ENCODE data around the gene MCM3.

Gene MCM3

GRCh38 chr6:52312461-52312860 is 27.9 kb upstream of the MCM3 start:
- no peaks in the 10 kb centered on the region for H4K20me1 ChIP-seq (ENCODE audit: insufficient read depth)
- no peak overlapping the region for H2AFZ ChIP-seq (ENCODE audit: low read depth)
- no peak overlapping the region for H3K27ac ChIP-seq
- no peak overlapping the region for H3K9ac ChIP-seq
- no peak overlapping the region for H3K4me2 ChIP-seq
- no peaks in the 10 kb centered on the region for H3K27me3 ChIP-seq (ENCODE audit: insufficient read depth, low read depth)
- no peak overlapping the region for H3K4me3 ChIP-seq (IDR thresholded peaks at IDR 0.05; ENCODE audit: insufficient read depth, low read depth, low read length)
- peaks cover 27% of the 10 kb centered on the region for H3K4me1 ChIP-seq (ENCODE audit: low read depth, poor library complexity, severe bottlenecking)
- H3K36me3 ChIP-seq (ENCODE audit: insufficient read depth): no peaks in the 10 kb centered on the region
- H3K79me2 ChIP-seq (ENCODE audit: insufficient read depth, low read depth): no peaks in the 10 kb centered on the region
- no peak for TF ChIP-seq CTCF (conservative IDR thresholded peaks at IDR 0.05; ENCODE audit: low read depth, low read length)

DNA sequence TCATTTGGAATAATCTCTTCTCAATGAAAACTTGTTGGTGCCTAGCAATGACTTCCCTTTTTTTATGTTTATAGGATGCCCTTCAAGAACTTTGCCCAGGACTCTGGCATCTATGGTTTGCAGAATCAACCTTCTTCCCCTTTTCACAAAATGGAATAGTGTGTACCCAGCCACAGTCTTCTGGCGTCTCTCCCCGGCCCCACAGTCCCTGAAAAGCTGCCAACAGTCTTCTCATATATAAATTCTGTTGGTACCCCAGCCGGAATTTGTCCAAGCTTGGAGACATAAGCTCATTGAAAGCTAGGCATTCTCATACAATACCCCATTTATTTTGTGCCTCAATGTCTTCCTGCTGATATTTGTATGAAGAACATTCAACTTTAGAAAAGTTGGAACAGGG is 26.4 kb upstream of the MCM3 start:
- Histone ChIP-seq H2AFZ (ENCODE audit: low read depth) (no peak overlapping the region), H3K27ac (no peak overlapping the region), H3K4me3 (IDR thresholded peaks at IDR 0.05; ENCODE audit: insufficient read depth, low read depth, low read length) (no peak overlapping the region)

DNA sequence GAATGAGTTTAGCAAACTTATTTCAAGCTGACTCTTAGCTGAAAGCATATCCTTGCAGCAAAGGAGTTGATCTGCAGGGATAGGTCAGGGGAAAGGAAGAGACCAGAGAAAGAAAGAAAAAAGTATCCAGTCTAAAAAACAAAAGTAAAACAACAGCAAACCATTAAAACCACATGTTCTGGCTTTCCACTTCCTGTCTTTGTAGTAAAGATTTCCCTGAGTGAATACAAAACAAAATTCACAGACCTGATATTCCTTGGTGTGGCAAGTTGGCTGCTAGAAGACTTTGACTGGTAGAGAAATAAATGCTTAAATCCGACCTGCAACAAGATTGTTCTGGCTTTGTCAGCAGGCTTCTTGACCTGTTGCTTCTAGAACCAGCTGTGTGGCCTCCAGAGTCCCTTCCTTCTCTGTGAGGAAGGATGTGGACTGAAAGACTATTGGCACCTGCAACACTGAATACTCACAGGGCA is 23.4 kb upstream of the MCM3 start:
- Histone ChIP-seq H3K4me2 (peak overlapping the region; percentile 49), H3K36me3 (ENCODE audit: insufficient read depth) (no peaks in the 10 kb centered on the region), H3K9ac (no peak overlapping the region), H3K4me3 (IDR thresholded peaks at IDR 0.05; ENCODE audit: insufficient read depth, low read depth, low read length) (no peak overlapping the region), H3K27me3 (ENCODE audit: insufficient read depth, low read depth) (no peaks in the 10 kb centered on the region), H3K79me2 (ENCODE audit: insufficient read depth, low read depth) (no peaks in the 10 kb centered on the region), H2AFZ (ENCODE audit: low read depth) (peak overlapping the region; percentile 48), H3K27ac (peak overlapping the region; percentile 38), H3K4me1 (ENCODE audit: low read depth, poor library complexity, severe bottlenecking) (peaks cover 53% of the 10 kb centered on the region), H4K20me1 (ENCODE audit: insufficient read depth) (no peaks in the 10 kb centered on the region)
- no peak for TF ChIP-seq CTCF (conservative IDR thresholded peaks at IDR 0.05; ENCODE audit: low read depth, low read length)

More for the DNA sequence above, 26.4 kb upstream of the MCM3 start:
- H3K36me3 ChIP-seq (ENCODE audit: insufficient read depth): no peaks in the 10 kb centered on the region
- H3K4me2 ChIP-seq: no peak overlapping the region
- H4K20me1 ChIP-seq (ENCODE audit: insufficient read depth): no peaks in the 10 kb centered on the region
- no peaks in the 10 kb centered on the region for H3K27me3 ChIP-seq (ENCODE audit: insufficient read depth, low read depth)
- H3K79me2 ChIP-seq (ENCODE audit: insufficient read depth, low read depth): no peaks in the 10 kb centered on the region
- TF ChIP-seq CTCF (conservative IDR thresholded peaks at IDR 0.05; ENCODE audit: low read depth, low read length): no peak
- H3K4me1 ChIP-seq (ENCODE audit: low read depth, poor library complexity, severe bottlenecking): peaks cover 23% of the 10 kb centered on the region
- H3K9ac ChIP-seq: no peak overlapping the region

DNA sequence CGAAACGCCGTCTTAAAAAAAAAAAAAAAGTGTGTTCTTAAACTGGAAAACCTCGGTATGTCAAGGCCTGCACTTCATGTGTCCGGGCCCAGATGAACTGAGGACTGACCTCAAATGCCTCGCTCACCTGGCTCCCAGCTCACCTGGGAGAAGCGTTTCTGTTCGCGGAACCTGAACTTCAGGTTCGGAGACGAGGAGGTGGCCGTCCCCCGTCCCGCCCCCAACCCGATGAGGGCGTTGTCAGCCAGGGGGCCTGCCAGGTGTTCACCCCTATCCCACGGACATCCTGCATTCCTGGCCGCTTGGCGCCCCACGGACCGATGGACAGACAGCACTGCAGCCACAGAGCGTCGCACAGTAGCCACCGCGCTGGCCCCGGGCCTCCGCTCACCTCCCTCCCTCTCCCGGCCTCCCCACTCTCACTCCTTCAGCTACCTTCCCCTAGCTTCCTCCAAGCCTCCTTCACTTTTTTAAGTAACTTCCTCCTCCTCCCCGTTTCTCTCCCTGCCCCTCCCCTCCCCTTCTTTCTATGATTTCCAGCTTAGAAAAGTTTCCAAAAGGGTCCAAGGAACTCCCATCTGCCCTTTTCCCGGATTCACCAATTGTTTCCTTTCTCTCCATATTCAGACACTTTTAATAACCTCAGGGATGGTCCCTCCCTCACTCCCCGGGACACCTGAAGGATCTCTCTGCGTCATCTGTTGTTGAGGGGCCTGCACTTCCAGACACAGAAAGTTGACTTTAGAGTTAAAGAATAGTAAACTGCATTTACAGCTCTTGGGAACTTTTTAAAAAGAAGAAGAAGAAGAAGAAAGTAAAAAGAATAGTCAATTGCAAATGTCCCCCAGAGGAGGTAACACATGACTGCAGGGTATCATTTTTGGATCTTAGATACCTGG is 22.7 kb upstream of the MCM3 start:
- Histone ChIP-seq H3K27me3 (ENCODE audit: insufficient read depth, low read depth) (no peaks in the 10 kb centered on the region), H3K4me2 (peak overlapping the region; percentile 49), H3K9ac (no peak overlapping the region)

More for the DNA sequence above, 22.7 kb upstream of the MCM3 start:
- H3K4me1 ChIP-seq (ENCODE audit: low read depth, poor library complexity, severe bottlenecking): peaks cover 60% of the 10 kb centered on the region
- H3K4me3 ChIP-seq (IDR thresholded peaks at IDR 0.05; ENCODE audit: insufficient read depth, low read depth, low read length): no peak overlapping the region
- H2AFZ ChIP-seq (ENCODE audit: low read depth): peak overlapping the region; percentile 48
- H3K79me2 ChIP-seq (ENCODE audit: insufficient read depth, low read depth): no peaks in the 10 kb centered on the region
- H4K20me1 ChIP-seq (ENCODE audit: insufficient read depth): no peaks in the 10 kb centered on the region
- peak overlapping the region; percentile 38 for H3K27ac ChIP-seq
- H3K36me3 ChIP-seq (ENCODE audit: insufficient read depth): no peaks in the 10 kb centered on the region
- TF ChIP-seq CTCF (conservative IDR thresholded peaks at IDR 0.05; ENCODE audit: low read depth, low read length): no peak

Data from KMS-11 (cell line).